T-helper 2 cell (primary cell): ENCODE measurements around the gene CCND2.

Experiments
- DNase-seq, 5 experiments: peaks; one replicate each; pipeline versions ENCODE4 v3.0.0 to v3.0.0-alpha.2; 2012 to 2022

Gene CCND2

DNA sequence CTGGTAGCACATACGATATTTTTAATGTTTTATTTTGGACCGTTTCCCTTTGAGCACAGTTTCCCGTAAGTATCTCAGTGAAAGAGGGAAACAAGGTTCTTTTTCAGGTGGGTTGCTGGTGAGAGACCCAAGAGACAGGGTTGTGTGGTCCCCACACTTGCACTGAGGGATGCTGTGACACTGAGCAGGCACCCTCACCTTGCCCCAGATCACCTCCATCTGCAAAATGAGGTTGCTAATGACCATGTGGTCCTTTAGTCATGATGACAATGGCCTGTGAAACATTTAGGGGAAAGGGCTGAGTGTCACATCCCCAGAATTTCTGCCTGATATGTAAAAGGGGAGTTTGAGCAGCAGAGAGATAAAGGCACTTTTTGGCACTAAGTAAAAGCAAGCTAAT, 4.3 kb downstream of the CCND2 start:
- DNase-seq, result no peak

GRCh38 chr12:4278329-4279197, 5.0 kb downstream of the CCND2 start:
- DNase-seq, result no peak

DNA sequence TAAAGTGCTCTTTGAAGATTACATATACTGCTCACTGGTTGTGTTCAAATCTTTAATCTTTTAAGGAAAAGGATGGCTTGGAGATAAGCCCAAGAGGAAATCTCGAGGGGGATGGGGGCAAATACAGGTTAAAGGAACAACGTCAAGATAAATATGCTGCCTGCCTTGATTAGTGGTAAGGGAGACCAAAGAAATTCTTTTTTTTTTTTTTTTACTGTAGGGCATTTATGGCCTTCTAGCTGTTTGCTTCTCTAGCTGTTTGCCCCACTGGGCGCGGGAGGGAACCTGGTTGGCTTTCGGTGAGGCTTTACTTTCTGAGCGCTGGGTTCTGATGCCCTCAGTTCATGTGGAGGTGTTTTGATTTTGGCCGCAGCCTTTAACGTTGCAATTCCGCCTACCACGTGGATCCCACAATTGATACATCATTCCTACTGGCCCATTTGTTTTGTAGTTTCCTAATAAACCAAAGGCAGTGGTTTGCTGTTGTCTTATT, 5.7 kb downstream of the CCND2 start:
- no peak for DNase-seq

DNA sequence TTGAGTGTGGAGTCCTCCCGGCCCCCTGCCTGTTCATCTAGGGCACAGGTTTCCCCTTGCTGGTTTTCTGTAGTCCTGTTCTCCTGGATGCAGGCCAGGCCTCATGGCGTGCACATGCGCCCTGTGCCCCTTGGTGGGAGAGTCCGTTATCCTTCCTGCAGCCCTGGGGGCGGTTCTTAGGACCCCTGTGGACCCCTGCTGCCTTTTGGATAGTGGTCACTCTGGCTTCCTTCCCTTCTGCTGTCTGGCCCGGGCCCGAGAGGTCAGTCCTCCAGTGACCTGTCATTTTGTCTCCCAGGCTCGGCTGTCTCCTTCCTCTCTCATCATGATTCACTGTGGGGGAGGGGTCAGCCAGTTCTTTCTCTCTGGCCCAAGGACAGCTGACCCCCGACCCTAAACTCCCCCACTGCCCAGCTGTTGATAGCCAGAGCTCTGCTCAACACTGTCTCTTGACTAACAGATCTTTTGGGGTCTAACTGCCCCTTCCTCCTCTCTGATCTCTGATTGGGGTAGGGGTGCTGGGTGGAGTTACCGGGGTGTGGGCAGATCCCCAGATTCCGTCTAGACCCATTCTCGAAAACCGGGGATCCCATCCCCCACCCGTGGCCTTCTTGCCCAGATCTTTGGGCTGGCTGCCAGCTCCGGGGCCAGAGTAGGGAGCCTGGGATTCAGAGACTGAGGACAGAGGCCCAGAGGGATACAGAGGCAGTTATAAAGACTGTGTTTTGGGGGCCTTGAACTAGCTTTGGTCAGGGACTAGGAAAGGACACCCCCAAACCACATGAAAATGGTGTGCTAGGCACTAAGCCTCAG, 7.0 kb downstream of the CCND2 start:
- DNase-seq, result no peak

DNA sequence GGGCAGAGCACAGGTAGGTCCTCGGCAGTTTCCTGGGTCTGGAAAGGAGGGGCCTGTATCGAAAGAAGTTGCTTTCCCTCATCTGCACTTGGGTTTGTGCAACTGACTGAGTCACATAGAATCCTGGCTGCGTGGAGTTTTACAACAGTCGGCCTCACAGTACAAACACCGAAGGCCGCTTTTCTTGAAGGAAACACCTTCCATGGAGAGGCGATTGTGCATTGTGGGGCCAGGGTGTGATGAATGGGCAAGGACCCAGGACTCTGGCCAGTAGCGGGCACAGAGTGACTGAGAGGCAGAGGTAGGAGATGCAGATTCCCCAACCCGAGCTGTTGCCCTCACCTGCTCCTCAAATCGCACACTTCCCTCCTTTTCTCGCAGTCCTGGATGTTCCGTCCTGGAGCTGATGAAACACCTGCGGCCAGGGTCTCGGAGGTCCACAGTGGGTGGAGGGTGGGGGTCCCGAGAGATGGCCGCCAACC, 7.7 kb downstream of the CCND2 start:
- DNase-seq, result no peak

DNA sequence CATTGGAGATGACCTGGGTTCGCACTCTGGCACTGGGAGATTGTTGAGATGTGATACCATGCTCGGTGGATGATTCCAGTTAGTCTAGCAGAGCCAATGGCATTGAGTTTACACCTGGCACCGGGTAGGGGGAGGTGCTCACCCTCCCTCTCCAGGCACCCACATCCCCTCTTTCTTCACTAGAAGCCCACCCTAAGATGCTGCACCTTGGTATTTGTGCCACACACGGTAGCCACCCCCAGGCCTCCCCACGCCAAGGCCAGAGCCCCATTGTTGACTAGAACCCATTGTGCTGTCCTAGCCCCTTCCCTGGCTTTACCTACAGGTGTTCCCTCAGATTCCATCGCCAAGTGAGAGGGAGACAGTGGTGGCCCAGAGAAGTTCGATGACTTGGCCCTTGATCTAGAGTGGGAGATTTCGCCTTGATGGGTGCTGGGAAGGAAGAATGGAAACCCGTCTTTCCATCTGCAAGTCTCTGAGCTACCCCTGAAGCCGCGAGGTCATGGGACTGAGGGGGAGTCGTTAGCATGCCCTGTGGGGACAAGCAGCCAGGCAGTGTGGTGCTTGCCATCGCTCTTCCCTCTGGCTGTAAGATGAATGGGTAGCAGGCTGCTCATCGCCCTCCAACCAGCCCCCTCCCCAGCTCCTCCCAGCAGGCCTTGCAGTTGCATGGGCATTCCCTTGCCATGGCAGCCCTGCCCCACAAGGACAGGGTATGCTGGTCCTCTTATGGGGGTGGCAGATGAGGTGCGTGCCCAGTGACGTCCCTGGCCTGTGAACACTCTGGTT, 8.7 kb downstream of the CCND2 start:
- DNase-seq, result no peak

GRCh38 chr12:4282892-4283511, 9.4 kb downstream of the CCND2 start:
- DNase-seq, result no peak

- DNase-seq, result no peak
These were observed 10.1 kb downstream of the CCND2 start for GRCh38 chr12:4283512-4284255.

DNA sequence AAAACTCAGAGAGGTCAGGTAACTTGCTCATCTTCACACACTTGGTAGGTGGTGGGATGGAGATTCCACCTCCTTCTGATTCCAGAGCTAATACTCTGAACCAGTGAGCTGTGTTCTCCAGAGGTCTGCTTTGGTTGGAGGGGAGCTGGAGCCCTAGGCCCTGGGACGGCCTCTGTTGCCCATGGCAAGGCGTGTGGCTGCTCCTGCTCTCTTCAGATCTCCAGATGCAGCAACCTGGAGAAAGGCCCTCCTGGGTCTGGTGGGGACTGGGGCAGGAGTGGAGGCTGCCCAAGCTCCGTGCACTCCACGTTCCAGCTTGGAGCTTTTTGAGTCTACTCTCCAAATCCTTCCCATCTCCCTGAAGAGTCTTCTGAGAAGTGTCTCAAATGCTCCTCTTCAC, 10.7 kb downstream of the CCND2 start:
- DNase-seq, result no peak

DNA sequence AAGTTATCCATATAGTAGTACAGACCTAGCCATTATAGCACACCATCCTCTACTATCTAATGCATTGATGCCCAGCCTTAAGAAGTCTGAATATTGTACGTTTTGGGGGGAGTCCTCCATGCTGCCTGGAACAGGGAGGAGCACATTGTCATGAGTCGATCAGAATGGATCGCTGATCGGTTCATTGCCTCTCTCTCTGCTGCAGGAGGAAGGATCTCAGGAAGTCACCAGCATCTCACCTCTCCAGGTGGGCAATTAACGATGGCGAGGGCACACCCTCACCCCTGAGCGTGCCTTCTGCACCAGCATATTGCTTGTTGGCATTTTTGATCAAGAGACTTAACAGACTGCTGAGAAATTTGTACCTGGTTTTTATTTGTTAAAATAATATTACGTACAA, 11.5 kb downstream of the CCND2 start:
- DNase-seq, result no peak

DNA sequence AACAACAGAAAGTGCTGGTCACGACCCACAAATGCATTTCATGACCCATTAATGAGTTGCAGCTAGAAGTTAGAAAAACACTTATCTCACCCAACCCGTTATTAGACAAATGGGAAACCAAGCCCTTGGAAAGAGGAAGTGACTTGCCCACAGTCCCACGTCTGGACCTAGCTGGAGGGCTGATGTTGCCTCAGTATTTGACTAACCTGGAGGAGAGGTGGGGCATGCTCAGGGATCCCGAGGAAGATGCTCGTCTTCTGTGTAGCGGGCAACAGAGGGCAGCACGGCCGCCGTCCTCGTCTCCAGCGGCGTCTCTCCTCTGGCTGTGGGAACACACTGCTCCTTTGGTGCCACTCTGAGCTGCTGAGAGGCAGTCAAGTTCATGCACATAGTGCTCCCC, 12.7 kb downstream of the CCND2 start:
- no peak for DNase-seq

- DNase-seq, result no peak
These were observed 13.3 kb downstream of the CCND2 start for GRCh38 chr12:4286771-4287317.

- peak in 1 of 5 experiments; percentile 61 for DNase-seq
These were observed 14.0 kb downstream of the CCND2 start for GRCh38 chr12:4287325-4288211.

- no peak for DNase-seq
These were observed 15.0 kb downstream of the CCND2 start for GRCh38 chr12:4288296-4289131.

GRCh38 chr12:4289231-4289878, 15.8 kb downstream of the CCND2 start:
- DNase-seq, result no peak

GRCh38 chr12:4289998-4290790, 16.6 kb downstream of the CCND2 start:
- DNase-seq, result no peak

- DNase-seq, result no peak
These were observed 18.9 kb downstream of the CCND2 start for GRCh38 chr12:4292341-4293073.
